GM12878 (cell line): Measurements from ENCODE around the gene CENPF. TPM values are rescaled to one million over a fixed set of nuclear protein-coding genes. Genes with fewer than 3 reads are reported as not detected.

ENCODE experiments used
- ATAC-seq: fragments of 200-7000 bp; cut with Tn5 transposase; 3 replicates; pipeline ENCODE4 v1.9.1; 2020; ENCODE audit warnings: mild to moderate bottlenecking, moderate library complexity
- BruUV-seq: library from RNA; stranded (reverse); fragments of 400-500 nt; replicated peaks from 2 replicates; lab custom pipeline; 2021; lab: Mats Ljungman, UMichigan
- CTCF ChIA-PET: fragments of 300-600 bp; sonication (Branson Sonifier 250); formaldehyde crosslinking; extraction: SDS; loops from one replicate; lab custom pipeline; 2021; ENCODE audit warnings: inconsistent platforms; lab: Yijun Ruan, JAX
- POLR2A ChIA-PET: fragments of 350-600 bp; formaldehyde crosslinking; extraction: SDS; loops from one replicate; lab custom pipeline; 2021; ENCODE audit warnings: inconsistent platforms; lab: Charles Lee
- RAD21 ChIA-PET: fragments of 300-600 bp; sonication (Branson Sonifier 250); formaldehyde crosslinking; loops from one replicate; lab custom pipeline; 2023; ENCODE audit warnings: antibody characterized with exemption; ENCODE audit not compliant: unreplicated experiment; lab: Charles Lee
- SMC1A ChIA-PET: fragments of 300-600 bp; sonication (Branson Sonifier 250); formaldehyde crosslinking; loops from one replicate; lab custom pipeline; 2023; ENCODE audit not compliant: unreplicated experiment, uncharacterized antibody; lab: Charles Lee
- DNase-seq: peaks from one replicate; pipeline ENCODE4 v3.0.0-alpha.2; 2011; ENCODE audit warnings: low read depth, low spot score
- FAIRE-seq: peaks from 3 replicates; lab custom pipeline; 2011; peaks lifted over from hg19 to GRCh38; lab: Jason Lieb, UNC
- H2AFZ ChIP-seq: 2 replicates; pipeline ENCODE4 v1.6.0; 2011; ENCODE audit warnings: low read depth, low read length, control low read depth; ENCODE audit not compliant: control insufficient read depth
- H3K27ac ChIP-seq: 2 replicates; pipeline ENCODE4 v1.5.1; 2011; ENCODE audit warnings: control low read depth; ENCODE audit not compliant: control insufficient read depth, insufficient read depth
- H3K27me3 ChIP-seq, 2 experiments: replicated peaks in 1 of 2; 2 replicates each; pipeline versions ENCODE4 v1.6.0 to v1.6.1; 2011; ENCODE audit warnings: low read length in 1 of 2; ENCODE audit not compliant: control insufficient read depth in 2 of 2, insufficient read depth in 2 of 2
- H3K36me3 ChIP-seq, 2 experiments: 2 replicates each; pipeline ENCODE4 v1.5.1; 2011; ENCODE audit warnings: low read length in 1 of 2; ENCODE audit not compliant: control insufficient read depth in 2 of 2, insufficient read depth in 2 of 2
- H3K4me1 ChIP-seq: 2 replicates; pipeline ENCODE4 v1.6.1; 2011; ENCODE audit warnings: mild to moderate bottlenecking, low read length, moderate library complexity, mixed read lengths; ENCODE audit not compliant: control insufficient read depth, insufficient read depth
- H3K4me2 ChIP-seq: 2 replicates; pipeline ENCODE4 v1.6.0; 2011; ENCODE audit warnings: control low read depth; ENCODE audit not compliant: control insufficient read depth, insufficient read depth
- H3K4me3 ChIP-seq: fragments of 200-600 bp; sonication (generic); 2 replicates; pipeline ENCODE4 v1.5.1; 2016
- H3K79me2 ChIP-seq: 2 replicates; pipeline ENCODE4 v1.6.0; 2011; ENCODE audit warnings: low read length; ENCODE audit not compliant: control insufficient read depth, insufficient read depth
- H3K9ac ChIP-seq: 2 replicates; pipeline ENCODE4 v1.8.0; 2011; ENCODE audit warnings: low read length, control low read depth, mixed read lengths; ENCODE audit not compliant: control insufficient read depth, insufficient read depth
- H3K9me3 ChIP-seq: replicated peaks from 3 replicates; pipeline ENCODE4 v1.5.1; 2011; ENCODE audit warnings: mild to moderate bottlenecking, low read length; ENCODE audit not compliant: control insufficient read depth, insufficient read depth
- H4K20me1 ChIP-seq: 2 replicates; pipeline ENCODE4 v1.6.0; 2011; ENCODE audit not compliant: control insufficient read depth, insufficient read depth
- ATF7 ChIP-seq: fragments of 450-650 bp; IDR thresholded peaks from 2 replicates; pipeline ENCODE4 v1.6.1; 2016; ENCODE audit warnings: low read depth, mild to moderate bottlenecking
- BCL3 ChIP-seq: IDR thresholded peaks from 2 replicates; pipeline ENCODE4 v1.6.1; 2011; ENCODE audit warnings: borderline replicate concordance, low read depth, mild to moderate bottlenecking, moderate library complexity, low read length; ENCODE audit not compliant: insufficient read depth, poor library complexity, severe bottlenecking
- CEBPZ ChIP-seq: fragments of 150-350 bp; IDR thresholded peaks from 2 replicates; pipeline ENCODE4 v1.6.1; 2016; ENCODE audit warnings: low read depth, low read length
- EED ChIP-seq: sonication (generic); IDR thresholded peaks from 2 replicates; pipeline ENCODE4 v1.6.1; 2016; ENCODE audit warnings: antibody characterized with exemption, low read depth
- HDAC6 ChIP-seq: fragments of 200-600 bp; sonication (generic); IDR thresholded peaks from one replicate; pipeline ENCODE4 v1.8.0; 2017; ENCODE audit warnings: antibody characterized with exemption; ENCODE audit not compliant: unreplicated experiment
- LARP7 ChIP-seq: fragments of 450-650 bp; IDR thresholded peaks from 2 replicates; pipeline ENCODE4 v1.6.1; 2017; ENCODE audit warnings: mild to moderate bottlenecking
- NFIC ChIP-seq: IDR thresholded peaks from 2 replicates; pipeline ENCODE4 v1.6.1; 2012; ENCODE audit warnings: low read depth, mild to moderate bottlenecking, inconsistent platforms, low read length, moderate library complexity
- POLR2A ChIP-seq: IDR thresholded peaks from 2 replicates; pipeline ENCODE4 v1.6.1; 2011; ENCODE audit warnings: low read depth, mild to moderate bottlenecking, low read length
- POLR2AphosphoS5 ChIP-seq: IDR thresholded peaks from 2 replicates; pipeline ENCODE4 v1.6.1; 2011; ENCODE audit warnings: mild to moderate bottlenecking, low read length, inconsistent platforms
- SKIL ChIP-seq: fragments of 450-650 bp; IDR thresholded peaks from 2 replicates; pipeline ENCODE4 v1.6.1; 2017; ENCODE audit warnings: mild to moderate bottlenecking, low read depth, inconsistent platforms; ENCODE audit not compliant: poor library complexity, severe bottlenecking
- SMARCA5 ChIP-seq: fragments of 450-650 bp; IDR thresholded peaks from 2 replicates; pipeline ENCODE4 v1.6.1; 2017; ENCODE audit warnings: mild to moderate bottlenecking
- SREBF1 ChIP-seq: IDR thresholded peaks from 2 replicates; pipeline ENCODE4 v1.6.1; 2012; ENCODE audit warnings: mild to moderate bottlenecking, low read length
- STAT1 ChIP-seq: fragments of 450-650 bp; conservative IDR thresholded peaks from 2 replicates; pipeline ENCODE4 v1.6.1; 2014; ENCODE audit warnings: antibody characterized with exemption, mild to moderate bottlenecking
- USF2 ChIP-seq: IDR thresholded peaks from 2 replicates; pipeline ENCODE4 v1.6.1; 2011; ENCODE audit warnings: low read depth, low read length, improper control_type of control experiment, borderline replicate concordance
- YY1 ChIP-seq: IDR thresholded peaks from 2 replicates; pipeline ENCODE4 v1.6.1; 2011; ENCODE audit warnings: low read depth, mild to moderate bottlenecking, low read length
- WGBS: methylation state at CpG from one replicate; pipeline ENCODE4 v1.1.6; 2016; ENCODE audit warnings: low lambda C conversion rate; ENCODE audit not compliant: insufficient replicate concordance, insufficient coverage; ENCODE audit errors: missing lambda C conversion rate; 5-methylcytosine and 5-hydroxymethylcytosine counted together
- in situ Hi-C: fragments of 300-500 bp; cut with MboI; formaldehyde crosslinking; loops from 9 replicates; pipeline ENCODE4 v1.14.3; 2018; ENCODE audit warnings: mixed read lengths
- intact Hi-C: fragments of 100-400 bp; cut with micrococcal nuclease; formaldehyde crosslinking; loops from one replicate; pipeline ENCODE4 v1.14.2; 2022; ENCODE audit not compliant: unreplicated experiment
- polyA plus RNA-seq, 11 experiments: library from polyadenylated mRNA; depleted of rRNA in 4 of 11; unstranded in 6 of 11; stranded (reverse) in 5 of 11; fragments of >200 nt; fragmentation: Nextera tagmentation in 4 of 11; fragmentation: Illumina TruSeq in 1 of 11; extraction: Ambion mirVana in 4 of 11; extraction: Trizol in 1 of 11; gene quantifications; 1 replicate in 1 of 11; 2 replicates in 10 of 11; pipeline versions ENCODE4 v1.2.1 to v1.2.3, GENCODE V29; 2011 to 2016; ENCODE audit warnings: inconsistent platforms in 2 of 11, missing spikeins in 2 of 11, low read depth in 1 of 11
- total RNA-seq, 4 experiments: library from RNA; depleted of rRNA in 3 of 4; stranded (reverse); fragments of >200 nt in 3 of 4; fragmentation: Illumina TruSeq in 1 of 4; extraction: Trizol in 1 of 4; gene quantifications; 2 replicates each; pipeline versions ENCODE4 v1.2.1 to v1.2.3, GENCODE V29; 2013 to 2021

Gene CENPF
- total and polyA plus RNA-seq, 10 of the 15 experiments (the other 5 are each of a cell fraction or from before 2014, with no cell fraction given): 26.0 to 132 (median 70.5) TPM

- TF ChIP-seq BCL3: no peak
- no peak for TF ChIP-seq ATF7
- TF ChIP-seq POLR2A: no peak
- TF ChIP-seq POLR2AphosphoS5: no peak
- no peak for TF ChIP-seq SREBF1
These were observed 32.1 kb downstream of the CENPF start (continued) for GRCh38 chr1:214635086-214635485.

GRCh38 chr1:214635506-214635905, 32.5 kb downstream of the CENPF start:
- H3K4me3 ChIP-seq: no peak overlapping the region
- H3K4me2 ChIP-seq: no peak overlapping the region
- no TSS peak for BruUV-seq
- ChIA-PET RAD21 (no interaction called here), SMC1A (interaction anchor here (0.7 to 2.1 kb wide), 9 partner anchors 9 to 303 kb away, joined by 3 to 5 read pairs (median 3); no protein-coding TSS in a partner anchor), POLR2A (no interaction called here), CTCF (interaction anchor here (0.7 to 9.9 kb wide), 6 partner anchors 10 to 888 kb away, joined by 3 to 110 read pairs (median 4); no protein-coding TSS in a partner anchor)
- H3K79me2 ChIP-seq: no peaks in the 10 kb centered on the region
- H4K20me1 ChIP-seq: no peaks in the 10 kb centered on the region
- no peak overlapping the region for H3K9ac ChIP-seq
- intact Hi-C loops (loop anchor here (5.0 kb wide), 1 partner anchor 423 kb away; no protein-coding TSS in a partner anchor), in situ Hi-C loops (loop anchor here (10.0 kb wide), 1 partner anchor 889 kb away; no protein-coding TSS in a partner anchor)
- ATAC-seq (no peak), DNase-seq (no peak), FAIRE-seq (no peak)
- H2AFZ ChIP-seq: no peak overlapping the region
- no peaks in the 10 kb centered on the region for H3K9me3 ChIP-seq
- peaks cover 4 to 29% of the 10 kb centered on the region in 2 experiments for H3K36me3 ChIP-seq
- no peaks in the 10 kb centered on the region for H3K27me3 ChIP-seq
- H3K4me1 ChIP-seq: no peaks in the 10 kb centered on the region
- WGBS: 97% methylated on average over 4 of the region's 4 CpGs
- no peak overlapping the region for H3K27ac ChIP-seq
- no peak for TF ChIP-seq NFIC
- no peak for TF ChIP-seq CEBPZ
- no peak for TF ChIP-seq STAT1
- no peak for TF ChIP-seq SREBF1
- TF ChIP-seq YY1: no peak
- TF ChIP-seq SMARCA5: no peak
- no peak for TF ChIP-seq SKIL
- no peak for TF ChIP-seq LARP7
- no peak for TF ChIP-seq USF2
- no peak for TF ChIP-seq EED
- no peak for TF ChIP-seq HDAC6
